ENCODE measurements around the gene LRP5.
A peak's percentile ranks its signal among the peaks of the same experiment; 100 is the strongest.
"Not testable (repeated sequence)": the region's sequence is repeated elsewhere in the genome, so short reads cannot be mapped to it uniquely, and the experiment has no call there.

Gene LRP5

GRCh38 chr11:68282141-68282860, 30.1 kb upstream of the LRP5 start:
- no peak for DNase-seq

- no peak for DNase-seq
Observed at GRCh38 chr11:68282861-68283230, 29.5 kb upstream of the LRP5 start.

- DNase-seq, result not testable (repeated sequence)
Observed at GRCh38 chr11:68284588-68284987, 27.8 kb upstream of the LRP5 start.

- no peak for DNase-seq
Observed at GRCh38 chr11:68287419-68287818, 25.0 kb upstream of the LRP5 start.

GRCh38 chr11:68289456-68289855, 22.9 kb upstream of the LRP5 start:
- no peak for DNase-seq

- no peak for DNase-seq
Observed at GRCh38 chr11:68293708-68294107, 18.7 kb upstream of the LRP5 start.

GRCh38 chr11:68295271-68295670, 17.1 kb upstream of the LRP5 start:
- no peak for DNase-seq

GRCh38 chr11:68295940-68296339, 16.5 kb upstream of the LRP5 start:
- DNase-seq, result no peak

- no peak for DNase-seq
Observed at GRCh38 chr11:68296344-68297051, 15.9 kb upstream of the LRP5 start.

- no peak for DNase-seq
Observed at GRCh38 chr11:68297052-68297378, 15.4 kb upstream of the LRP5 start.

- no peak for DNase-seq
Observed at GRCh38 chr11:68297494-68297811, 14.9 kb upstream of the LRP5 start.

GRCh38 chr11:68297812-68298658, 14.4 kb upstream of the LRP5 start:
- peak; percentile 45 to 70 (median 64) for DNase-seq

- DNase-seq, result no peak
Observed at GRCh38 chr11:68298659-68299516, 13.5 kb upstream of the LRP5 start.

GRCh38 chr11:68299517-68299879, 12.9 kb upstream of the LRP5 start:
- not testable (repeated sequence) for DNase-seq

GRCh38 chr11:68300076-68300830, 12.1 kb upstream of the LRP5 start:
- DNase-seq, result no peak

GRCh38 chr11:68302256-68302655, 10.1 kb upstream of the LRP5 start:
- no peak for DNase-seq

GRCh38 chr11:68302670-68303069, 9.7 kb upstream of the LRP5 start:
- DNase-seq, result no peak

- no peak for DNase-seq
Observed at GRCh38 chr11:68303083-68303482, 9.3 kb upstream of the LRP5 start.

- no peak for DNase-seq
Observed at GRCh38 chr11:68303982-68304780, 8.2 kb upstream of the LRP5 start.

- DNase-seq, result no peak
Observed at GRCh38 chr11:68306636-68307035, 5.8 kb upstream of the LRP5 start.

- DNase-seq, result no peak
Observed at GRCh38 chr11:68308068-68308467, 4.3 kb upstream of the LRP5 start.
